HCEC 1CT (cell line): ENCODE results near the gene MGAT4C.

Experiments
- DNase-seq: peaks from one replicate; pipeline ENCODE4 v3.0.0-alpha.2; 2017

MGAT4C gene

GRCh38 chr12:85963326-85963725 is 292.9 kb downstream of the MGAT4C start:
- DNase-seq: no peak

- no peak for DNase-seq
Measured at GRCh38 chr12:85956081-85956480, 300.1 kb downstream of the MGAT4C start.

- DNase-seq: peak; percentile 46
Measured at GRCh38 chr12:85955127-85955526, 301.1 kb downstream of the MGAT4C start.

- DNase-seq: peak; percentile 43
Measured at GRCh38 chr12:85951823-85952222, 304.4 kb downstream of the MGAT4C start.

- DNase-seq: no peak
Measured at GRCh38 chr12:85949253-85949652, 306.9 kb downstream of the MGAT4C start.

- DNase-seq: no peak
Measured at GRCh38 chr12:85948340-85948739, 307.9 kb downstream of the MGAT4C start.

- no peak for DNase-seq
Measured at GRCh38 chr12:85947286-85947685, 308.9 kb downstream of the MGAT4C start.

GRCh38 chr12:85946375-85946774 is 309.8 kb downstream of the MGAT4C start:
- no peak for DNase-seq

- no peak for DNase-seq
Measured at GRCh38 chr12:85927166-85927565, 329.0 kb downstream of the MGAT4C start.

GRCh38 chr12:85923767-85924331 is 332.3 kb downstream of the MGAT4C start:
- DNase-seq: peak; percentile 22

GRCh38 chr12:85920324-85920947 is 335.8 kb downstream of the MGAT4C start:
- DNase-seq: peak; percentile 32
